ENCODE data around the gene MYH9. TPM values are rescaled to one million over a fixed set of nuclear protein-coding genes. Genes with fewer than 3 reads are reported as not detected.

Gene MYH9
- total RNA-seq, 1 experiment from 2014 or later, result 788 TPM

DNA sequence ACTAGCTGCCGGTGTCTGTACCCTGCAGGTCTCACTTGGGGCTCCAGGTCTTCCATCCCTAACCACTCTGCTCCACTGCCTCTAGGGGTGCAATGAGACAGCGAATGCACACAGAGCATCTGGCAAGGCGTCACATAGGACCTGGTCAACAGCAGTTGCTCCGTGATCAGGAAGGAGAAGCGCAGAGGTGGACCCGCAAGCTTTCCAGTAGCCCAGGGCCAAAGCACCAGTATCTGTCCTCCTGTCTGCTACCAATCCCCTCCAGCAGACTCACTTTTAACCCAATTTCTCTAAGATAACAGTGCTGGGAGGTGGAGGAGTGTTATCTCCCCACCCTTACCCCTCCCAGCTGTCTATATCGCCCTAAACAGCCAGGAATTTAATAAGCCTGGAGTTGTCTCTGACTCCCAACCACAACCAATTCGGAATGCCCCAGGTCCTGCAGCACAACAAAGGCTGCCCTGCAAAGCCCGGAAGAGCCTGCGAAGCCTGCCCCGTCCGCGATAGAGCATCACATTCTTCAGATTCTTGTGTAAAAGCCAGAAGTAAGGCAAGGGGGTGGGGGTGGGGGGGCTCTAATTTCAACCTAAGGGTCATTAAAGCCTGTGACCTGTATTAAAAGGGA, 19.3 kb downstream of the MYH9 start:
- no TSS peak for BruUV-seq (replicated peaks)

GRCh38 chr22:36367479-36367878, 20.3 kb downstream of the MYH9 start:
- BruUV-seq (replicated peaks), result no TSS peak
- ChIA-PET CTCF (no interaction called here), POLR2A (no interaction called here)
- Histone ChIP-seq H3K4me1 (ENCODE audit: control insufficient read depth, insufficient read depth, low read length) (peaks cover 93% of the 10 kb centered on the region), H3K27ac (ENCODE audit: low read length) (peak overlapping the region; percentile 97), H3K27me3 (ENCODE audit: control insufficient read depth, insufficient read depth, low read length) (no peaks in the 10 kb centered on the region), H3K9me3 (ENCODE audit: control insufficient read depth, insufficient read depth, low read depth, low read length) (no peaks in the 10 kb centered on the region), H3K36me3 (ENCODE audit: control insufficient read depth, insufficient read depth, low read length) (no peaks in the 10 kb centered on the region), H3K4me3 (ENCODE audit: low read depth in 2 of 2, low read length in 2 of 2) (peak overlapping the region in 1 of 2 experiments; percentile 4; a peak in 2 of 4 replicates)
- ATAC-seq, result no peak
- DNase-seq (ENCODE audit: low read depth, low spot score), result no peak
- intact Hi-C loops (cut with micrococcal nuclease; ENCODE audit: unreplicated experiment), result no loop called here
- TF ChIP-seq TCF7L2 (IDR thresholded peaks at IDR 0.05; ENCODE audit: low read depth, low read length) (no peak), CTCF (IDR thresholded peaks at IDR 0.05) (no peak), SIN3A (IDR thresholded peaks at IDR 0.05; ENCODE audit: borderline replicate concordance, insufficient read depth, low read depth, low read length) (no peak), POLR2AphosphoS5 (IDR thresholded peaks at IDR 0.05; ENCODE audit: low read depth, low read length) (no peak)
- TF ChIP-seq, protein P1, sequence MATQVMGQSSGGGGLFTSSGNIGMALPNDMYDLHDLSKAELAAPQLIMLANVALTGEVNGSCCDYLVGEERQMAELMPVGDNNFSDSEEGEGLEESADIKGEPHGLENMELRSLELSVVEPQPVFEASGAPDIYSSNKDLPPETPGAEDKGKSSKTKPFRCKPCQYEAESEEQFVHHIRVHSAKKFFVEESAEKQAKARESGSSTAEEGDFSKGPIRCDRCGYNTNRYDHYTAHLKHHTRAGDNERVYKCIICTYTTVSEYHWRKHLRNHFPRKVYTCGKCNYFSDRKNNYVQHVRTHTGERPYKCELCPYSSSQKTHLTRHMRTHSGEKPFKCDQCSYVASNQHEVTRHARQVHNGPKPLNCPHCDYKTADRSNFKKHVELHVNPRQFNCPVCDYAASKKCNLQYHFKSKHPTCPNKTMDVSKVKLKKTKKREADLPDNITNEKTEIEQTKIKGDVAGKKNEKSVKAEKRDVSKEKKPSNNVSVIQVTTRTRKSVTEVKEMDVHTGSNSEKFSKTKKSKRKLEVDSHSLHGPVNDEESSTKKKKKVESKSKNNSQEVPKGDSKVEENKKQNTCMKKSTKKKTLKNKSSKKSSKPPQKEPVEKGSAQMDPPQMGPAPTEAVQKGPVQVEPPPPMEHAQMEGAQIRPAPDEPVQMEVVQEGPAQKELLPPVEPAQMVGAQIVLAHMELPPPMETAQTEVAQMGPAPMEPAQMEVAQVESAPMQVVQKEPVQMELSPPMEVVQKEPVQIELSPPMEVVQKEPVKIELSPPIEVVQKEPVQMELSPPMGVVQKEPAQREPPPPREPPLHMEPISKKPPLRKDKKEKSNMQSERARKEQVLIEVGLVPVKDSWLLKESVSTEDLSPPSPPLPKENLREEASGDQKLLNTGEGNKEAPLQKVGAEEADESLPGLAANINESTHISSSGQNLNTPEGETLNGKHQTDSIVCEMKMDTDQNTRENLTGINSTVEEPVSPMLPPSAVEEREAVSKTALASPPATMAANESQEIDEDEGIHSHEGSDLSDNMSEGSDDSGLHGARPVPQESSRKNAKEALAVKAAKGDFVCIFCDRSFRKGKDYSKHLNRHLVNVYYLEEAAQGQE (IDR thresholded peaks at IDR 0.05; ENCODE audit: insufficient read depth in 1 of 2, low read depth in 2 of 2, low read length in 1 of 2), result no peak
- in situ Hi-C loops (cut with HindIII; ENCODE audit: low pct_unique_long_range_greater_than_20kb, low sequenced_read_pairs), result no loop called here

More for the DNA sequence above, 19.3 kb downstream of the MYH9 start:
- H3K36me3 ChIP-seq (ENCODE audit: control insufficient read depth, insufficient read depth, low read length), result no peaks in the 10 kb centered on the region
- no peaks in the 10 kb centered on the region for H3K9me3 ChIP-seq (ENCODE audit: control insufficient read depth, insufficient read depth, low read depth, low read length)
- ChIA-PET POLR2A (no interaction called here), CTCF (no interaction called here)
- no peak for TF ChIP-seq CTCF (IDR thresholded peaks at IDR 0.05)
- TF ChIP-seq TCF7L2 (IDR thresholded peaks at IDR 0.05; ENCODE audit: low read depth, low read length), result peak; percentile 82
- DNase-seq (ENCODE audit: low read depth, low spot score), result no peak
- in situ Hi-C loops (cut with HindIII; ENCODE audit: low pct_unique_long_range_greater_than_20kb, low sequenced_read_pairs), result no loop called here
- ATAC-seq, result peak; percentile 51
- peaks cover 93% of the 10 kb centered on the region for H3K4me1 ChIP-seq (ENCODE audit: control insufficient read depth, insufficient read depth, low read length)
- H3K27ac ChIP-seq (ENCODE audit: low read length), result peak overlapping the region; percentile 97
- peak overlapping the region in 1 of 2 experiments; percentile 34; a peak in 2 of 4 replicates for H3K4me3 ChIP-seq (ENCODE audit: low read depth in 2 of 2, low read length in 2 of 2)
- H3K27me3 ChIP-seq (ENCODE audit: control insufficient read depth, insufficient read depth, low read length), result no peaks in the 10 kb centered on the region
- intact Hi-C loops (cut with micrococcal nuclease; ENCODE audit: unreplicated experiment), result no loop called here

Data from Panc1 (cell line).